Thyroid gland (tissue), 4 donors: ENCODE results near the gene DENND5A.

Source experiments
- CTCF ChIP-seq, 6 experiments: fragments of 200-600 bp in 3 of 6; fragments of 450-650 bp in 3 of 6; sonication (generic) in 3 of 6; IDR thresholded peaks; one replicate each; pipeline ENCODE4 v1.5.1; 2016 to 2019; ENCODE audit warnings: antibody characterized with exemption in 6 of 6, mild to moderate bottlenecking in 2 of 6, inconsistent platforms in 1 of 6, moderate library complexity in 1 of 6
- POLR2A ChIP-seq, 2 donors: fragments of 450-650 bp; IDR thresholded peaks; one replicate each; pipeline ENCODE4 v1.6.1; 2017; ENCODE audit warnings: antibody characterized with exemption in 2 of 2, mild to moderate bottlenecking in 2 of 2, moderate library complexity in 1 of 2

GRCh38 chr11:9210224-9210921 is 54.8 kb downstream of the DENND5A start:
- TF ChIP-seq CTCF (IDR thresholded peaks at IDR 0.05) (no peak), POLR2A (IDR thresholded peaks at IDR 0.05) (no peak)
